ENCODE data around the gene DLG1.

DNA sequence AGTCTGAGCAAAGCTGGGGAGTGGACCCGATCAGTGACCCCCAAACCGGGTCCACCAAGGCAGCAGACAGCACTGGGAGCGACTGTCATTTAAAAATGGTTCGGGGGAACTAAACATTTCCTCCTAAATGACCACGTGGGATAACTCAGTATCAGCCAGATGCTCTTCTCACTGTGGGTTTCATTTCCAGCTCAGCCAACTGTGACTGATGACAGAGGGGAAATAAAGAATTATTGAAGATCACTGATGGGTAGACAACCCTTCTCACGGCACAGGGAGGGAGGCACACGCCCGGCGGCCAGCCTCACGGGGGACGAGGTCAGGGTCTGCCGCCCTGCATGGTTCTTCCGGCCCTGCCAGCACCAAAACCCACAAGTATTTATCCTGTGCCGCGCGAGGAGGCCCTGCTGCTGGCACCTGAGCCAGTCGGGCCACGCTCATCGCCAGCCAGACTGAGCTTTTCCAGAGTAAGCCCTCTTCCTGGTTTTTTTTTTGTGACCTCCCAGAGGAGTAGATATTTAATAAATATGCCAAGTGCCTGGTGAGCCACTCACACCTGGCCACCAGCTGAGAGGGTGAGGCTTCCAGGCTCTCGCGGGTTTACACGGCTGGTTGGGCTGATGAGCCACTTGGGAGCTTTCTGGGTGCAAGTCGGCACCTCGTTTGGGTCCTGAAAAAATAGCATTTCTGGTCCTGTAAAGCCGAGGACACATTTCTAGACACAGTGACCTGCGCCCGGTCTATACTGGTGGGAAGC lies 275.0 kb downstream of the DLG1 start:
- no peak for TF ChIP-seq POLR2A (IDR thresholded peaks at IDR 0.05)
- TF ChIP-seq, protein P1, sequence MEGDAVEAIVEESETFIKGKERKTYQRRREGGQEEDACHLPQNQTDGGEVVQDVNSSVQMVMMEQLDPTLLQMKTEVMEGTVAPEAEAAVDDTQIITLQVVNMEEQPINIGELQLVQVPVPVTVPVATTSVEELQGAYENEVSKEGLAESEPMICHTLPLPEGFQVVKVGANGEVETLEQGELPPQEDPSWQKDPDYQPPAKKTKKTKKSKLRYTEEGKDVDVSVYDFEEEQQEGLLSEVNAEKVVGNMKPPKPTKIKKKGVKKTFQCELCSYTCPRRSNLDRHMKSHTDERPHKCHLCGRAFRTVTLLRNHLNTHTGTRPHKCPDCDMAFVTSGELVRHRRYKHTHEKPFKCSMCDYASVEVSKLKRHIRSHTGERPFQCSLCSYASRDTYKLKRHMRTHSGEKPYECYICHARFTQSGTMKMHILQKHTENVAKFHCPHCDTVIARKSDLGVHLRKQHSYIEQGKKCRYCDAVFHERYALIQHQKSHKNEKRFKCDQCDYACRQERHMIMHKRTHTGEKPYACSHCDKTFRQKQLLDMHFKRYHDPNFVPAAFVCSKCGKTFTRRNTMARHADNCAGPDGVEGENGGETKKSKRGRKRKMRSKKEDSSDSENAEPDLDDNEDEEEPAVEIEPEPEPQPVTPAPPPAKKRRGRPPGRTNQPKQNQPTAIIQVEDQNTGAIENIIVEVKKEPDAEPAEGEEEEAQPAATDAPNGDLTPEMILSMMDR (IDR thresholded peaks at IDR 0.05), result no peak
